ENCODE data around the gene THAP11. TPM values are rescaled to one million over a fixed set of nuclear protein-coding genes. Genes with fewer than 3 reads are reported as not detected.
"Not testable (repeated sequence)": the region's sequence is repeated elsewhere in the genome, so short reads cannot be mapped to it uniquely, and the experiment has no call there.

The THAP11 gene
- total and polyA plus RNA-seq, 4 donors = 18.0 to 24.7 (median 20.0) TPM

- H3K4me3 ChIP-seq (ENCODE audit: low read length in 2 of 2) = no peak overlapping the region
- peaks cover 0 to 3% of the 10 kb centered on the region in 2 donors for H3K36me3 ChIP-seq (ENCODE audit: control insufficient read depth in 1 of 2, insufficient read depth in 2 of 2, low read length in 1 of 2)
- intact Hi-C loops (cut with DNase I) = no loop called here
- DNase-seq (no peak), ATAC-seq (ENCODE audit: low FRiP score) (no peak)
- H3K27me3 ChIP-seq (ENCODE audit: control insufficient read depth in 1 of 2, insufficient read depth in 2 of 2, low read length in 1 of 2) = no peaks in the 10 kb centered on the region
- H3K9me3 ChIP-seq (ENCODE audit: control insufficient read depth, low read length) = no peaks in the 10 kb centered on the region
- H3K27ac ChIP-seq (ENCODE audit: low read depth in 1 of 2, low read length in 2 of 2) = no peak overlapping the region
- H3K4me1 ChIP-seq (ENCODE audit: control insufficient read depth in 1 of 2, insufficient read depth in 2 of 2, low read length in 2 of 2) = no peaks in the 10 kb centered on the region
- WGBS, 2 donors = 87 to 92% methylated on average over 14 of the region's 14 CpGs
These were observed 16.2 kb upstream of the THAP11 start for GRCh38 chr16:67825906-67826305.

GRCh38 chr16:67828651-67829050 lies 13.5 kb upstream of the THAP11 start:
- WGBS, 2 donors = 89 to 90% methylated on average over 4 of the region's 4 CpGs
- ATAC-seq (ENCODE audit: low FRiP score) = no peak
- no peak overlapping the region for H3K27ac ChIP-seq (ENCODE audit: low read depth in 1 of 2, low read length in 2 of 2)
- intact Hi-C loops (cut with DNase I) = no loop called here
- no peaks in the 10 kb centered on the region for H3K9me3 ChIP-seq (ENCODE audit: control insufficient read depth, low read length)
- no peaks in the 10 kb centered on the region for H3K4me1 ChIP-seq (ENCODE audit: control insufficient read depth in 1 of 2, insufficient read depth in 2 of 2, low read length in 2 of 2)
- H3K4me3 ChIP-seq (ENCODE audit: low read length in 2 of 2) = no peak overlapping the region
- DNase-seq = no peak
- H3K27me3 ChIP-seq (ENCODE audit: control insufficient read depth in 1 of 2, insufficient read depth in 2 of 2, low read length in 1 of 2) = no peaks in the 10 kb centered on the region
- H3K36me3 ChIP-seq (ENCODE audit: control insufficient read depth in 1 of 2, insufficient read depth in 2 of 2, low read length in 1 of 2) = peaks cover 0 to 3% of the 10 kb centered on the region in 2 donors

- Histone ChIP-seq H3K9me3 (ENCODE audit: control insufficient read depth, low read length) (no peaks in the 10 kb centered on the region), H3K27ac (ENCODE audit: low read depth in 1 of 2, low read length in 2 of 2) (no peak overlapping the region), H3K4me3 (ENCODE audit: low read length in 2 of 2) (peak overlapping the region; percentile 64 to 69), H3K27me3 (ENCODE audit: control insufficient read depth in 1 of 2, insufficient read depth in 2 of 2, low read length in 1 of 2) (no peaks in the 10 kb centered on the region), H3K36me3 (ENCODE audit: control insufficient read depth in 1 of 2, insufficient read depth in 2 of 2, low read length in 1 of 2) (peaks cover 0 to 3% of the 10 kb centered on the region in 2 donors), H3K4me1 (ENCODE audit: control insufficient read depth in 1 of 2, insufficient read depth in 2 of 2, low read length in 2 of 2) (no peaks in the 10 kb centered on the region)
- 0% methylated on average over 3 of the region's 3 CpGs for WGBS, 2 donors
- peak; percentile 23 for ATAC-seq (ENCODE audit: low FRiP score)
- intact Hi-C loops (cut with DNase I) = no loop called here
- no peak for DNase-seq
These were observed 9.1 kb upstream of the THAP11 start for GRCh38 chr16:67833030-67833414.

- DNase-seq (peak; percentile 96 to 99), ATAC-seq (ENCODE audit: low FRiP score) (peak; percentile 98)
- H3K4me1 ChIP-seq (ENCODE audit: control insufficient read depth in 1 of 2, insufficient read depth in 2 of 2, low read length in 2 of 2) = no peaks in the 10 kb centered on the region
- peak overlapping the region; percentile 64 to 69 for H3K4me3 ChIP-seq (ENCODE audit: low read length in 2 of 2)
- 0% methylated on average over 49 of the region's 49 CpGs for WGBS, 2 donors
- H3K27ac ChIP-seq (ENCODE audit: low read depth in 1 of 2, low read length in 2 of 2) = no peak overlapping the region
- H3K9me3 ChIP-seq (ENCODE audit: control insufficient read depth, low read length) = no peaks in the 10 kb centered on the region
- H3K27me3 ChIP-seq (ENCODE audit: control insufficient read depth in 1 of 2, insufficient read depth in 2 of 2, low read length in 1 of 2) = no peaks in the 10 kb centered on the region
- intact Hi-C loops (cut with DNase I) = no loop called here
- H3K36me3 ChIP-seq (ENCODE audit: control insufficient read depth in 1 of 2, insufficient read depth in 2 of 2, low read length in 1 of 2) = peaks cover 0 to 1% of the 10 kb centered on the region in 2 donors
These were observed 8.5 kb upstream of the THAP11 start for GRCh38 chr16:67833415-67834241.

- WGBS, 2 donors = 72 to 81% methylated on average over 10 of the region's 10 CpGs
- H3K4me3 ChIP-seq (ENCODE audit: low read length in 2 of 2) = peak overlapping the region in 1 of 2 donors; percentile 69
- DNase-seq = no peak
- no peak for ATAC-seq (ENCODE audit: low FRiP score)
- no peaks in the 10 kb centered on the region for H3K9me3 ChIP-seq (ENCODE audit: control insufficient read depth, low read length)
- H3K27me3 ChIP-seq (ENCODE audit: control insufficient read depth in 1 of 2, insufficient read depth in 2 of 2, low read length in 1 of 2) = no peaks in the 10 kb centered on the region
- no peak overlapping the region for H3K27ac ChIP-seq (ENCODE audit: low read depth in 1 of 2, low read length in 2 of 2)
- H3K4me1 ChIP-seq (ENCODE audit: control insufficient read depth in 1 of 2, insufficient read depth in 2 of 2, low read length in 2 of 2) = no peaks in the 10 kb centered on the region
- peaks cover 0 to under 1% of the 10 kb centered on the region in 2 donors for H3K36me3 ChIP-seq (ENCODE audit: control insufficient read depth in 1 of 2, insufficient read depth in 2 of 2, low read length in 1 of 2)
- intact Hi-C loops (cut with DNase I) = no loop called here
These were observed 7.9 kb upstream of the THAP11 start for GRCh38 chr16:67834242-67834614.

GRCh38 chr16:67837190-67837589 lies 4.9 kb upstream of the THAP11 start:
- ATAC-seq (ENCODE audit: low FRiP score); H3K4me3 ChIP-seq (ENCODE audit: low read length in 2 of 2); intact Hi-C loops (cut with DNase I); H3K36me3 ChIP-seq (ENCODE audit: control insufficient read depth in 1 of 2, insufficient read depth in 2 of 2, low read length in 1 of 2); H3K9me3 ChIP-seq (ENCODE audit: control insufficient read depth, low read length); H3K4me1 ChIP-seq (ENCODE audit: control insufficient read depth in 1 of 2, insufficient read depth in 2 of 2, low read length in 2 of 2); H3K27ac ChIP-seq (ENCODE audit: low read depth in 1 of 2, low read length in 2 of 2); DNase-seq; H3K27me3 ChIP-seq (ENCODE audit: control insufficient read depth in 1 of 2, insufficient read depth in 2 of 2, low read length in 1 of 2): not testable (repeated sequence)
- 93 to 94% methylated on average over 10 of the region's 10 CpGs for WGBS, 2 donors

- H3K4me1 ChIP-seq (ENCODE audit: control insufficient read depth in 1 of 2, insufficient read depth in 2 of 2, low read length in 2 of 2) = no peaks in the 10 kb centered on the region
- no peak overlapping the region for H3K27ac ChIP-seq (ENCODE audit: low read depth in 1 of 2, low read length in 2 of 2)
- H3K9me3 ChIP-seq (ENCODE audit: control insufficient read depth, low read length) = no peaks in the 10 kb centered on the region
- intact Hi-C loops (cut with DNase I) = no loop called here
- ATAC-seq (ENCODE audit: low FRiP score) = no peak
- H3K27me3 ChIP-seq (ENCODE audit: control insufficient read depth in 1 of 2, insufficient read depth in 2 of 2, low read length in 1 of 2) = no peaks in the 10 kb centered on the region
- no peaks in the 10 kb centered on the region for H3K36me3 ChIP-seq (ENCODE audit: control insufficient read depth in 1 of 2, insufficient read depth in 2 of 2, low read length in 1 of 2)
- WGBS, 2 donors = 83 to 91% methylated on average over 2 of the region's 2 CpGs
- H3K4me3 ChIP-seq (ENCODE audit: low read length in 2 of 2) = no peak overlapping the region
- no peak for DNase-seq
These were observed 4.3 kb upstream of the THAP11 start for GRCh38 chr16:67837811-67838210.

GRCh38 chr16:67841198-67841815 lies 813 bp upstream of the THAP11 start:
- no peaks in the 10 kb centered on the region for H3K36me3 ChIP-seq (ENCODE audit: control insufficient read depth in 1 of 2, insufficient read depth in 2 of 2, low read length in 1 of 2)
- H3K27ac ChIP-seq (ENCODE audit: low read depth in 1 of 2, low read length in 2 of 2) = peak overlapping the region in 1 of 2 donors; percentile 85
- ATAC-seq (ENCODE audit: low FRiP score) (no peak), DNase-seq (no peak)
- intact Hi-C loops (cut with DNase I) = loop anchor here (5.0 kb wide), 2 partner anchors 34 to 41 kb away; partner anchors contain the start of genes NRN1L (in 1 of the 2), RANBP10 (in 1 of the 2) and TSNAXIP1 (in 1 of the 2)
- no peaks in the 10 kb centered on the region for H3K27me3 ChIP-seq (ENCODE audit: control insufficient read depth in 1 of 2, insufficient read depth in 2 of 2, low read length in 1 of 2)
- 30 to 33% methylated on average over 17 of the region's 17 CpGs for WGBS, 2 donors
- peaks cover 0 to 2% of the 10 kb centered on the region in 2 donors for H3K4me1 ChIP-seq (ENCODE audit: control insufficient read depth in 1 of 2, insufficient read depth in 2 of 2, low read length in 2 of 2)
- no peaks in the 10 kb centered on the region for H3K9me3 ChIP-seq (ENCODE audit: control insufficient read depth, low read length)
- H3K4me3 ChIP-seq (ENCODE audit: low read length in 2 of 2) = peak overlapping the region in 1 of 2 donors; percentile 42

Measured in aorta (tissue), 5 donors.